Measurements from ENCODE around the gene GIT1. TPM values are rescaled to one million over a fixed set of nuclear protein-coding genes. Genes with fewer than 3 reads are reported as not detected.

The GIT1 gene
- total RNA-seq, 1 donor from 2014 or later, result 96.5 TPM

- Mint-ChIP-seq H3K4me1 (peaks cover 30% of the 10 kb centered on the region), H3K36me3 (ENCODE audit: low read depth) (no peaks in the 10 kb centered on the region), H3K27ac (ENCODE audit: unreplicated experiment) (no peak overlapping the region), H3K27me3 (ENCODE audit: low read depth) (peaks cover 35% of the 10 kb centered on the region), H3K9me3 (no peaks in the 10 kb centered on the region), H3K4me3 (peak overlapping the region; percentile 93)
- DNase-seq (ENCODE audit: low read depth, low spot score), result no peak
- no peak for TF ChIP-seq CTCF (conservative IDR thresholded peaks at IDR 0.05)
These were observed 20.1 kb downstream of the GIT1 start for GRCh38 chr17:29569245-29569950.

- Mint-ChIP-seq H3K27me3 (ENCODE audit: low read depth) (peaks cover 41% of the 10 kb centered on the region), H3K9me3 (no peaks in the 10 kb centered on the region), H3K27ac (ENCODE audit: unreplicated experiment) (peak within 1 kb of the TSS; percentile 20), H3K4me1 (peaks cover 30% of the 10 kb centered on the region), H3K4me3 (peak within 1 kb of the TSS; percentile 97), H3K36me3 (ENCODE audit: low read depth) (no peaks in the 10 kb centered on the region)
- no peak for TF ChIP-seq CTCF (conservative IDR thresholded peaks at IDR 0.05)
- peak; percentile 73 for DNase-seq (ENCODE audit: low read depth, low spot score)
These were observed 20.9 kb downstream of the GIT1 start, which contains the start of gene TP53I13 for GRCh38 chr17:29568331-29569244. TP53I13 (plus strand) TSS chr17:29568701; CDS start chr17:29568759, 58 bp downstream.

GRCh38 chr17:29567554-29568330, 21.7 kb downstream of the GIT1 start:
- TF ChIP-seq CTCF (conservative IDR thresholded peaks at IDR 0.05), result peak; percentile 47
- H3K9me3 Mint-ChIP-seq, result no peaks in the 10 kb centered on the region
- peaks cover 26% of the 10 kb centered on the region for H3K4me1 Mint-ChIP-seq
- peak overlapping the region; percentile 20 for H3K27ac Mint-ChIP-seq (ENCODE audit: unreplicated experiment)
- peak; percentile 53 for DNase-seq (ENCODE audit: low read depth, low spot score)
- H3K36me3 Mint-ChIP-seq (ENCODE audit: low read depth), result no peaks in the 10 kb centered on the region
- H3K27me3 Mint-ChIP-seq (ENCODE audit: low read depth), result peaks cover 44% of the 10 kb centered on the region
- H3K4me3 Mint-ChIP-seq, result peak overlapping the region; percentile 97

- no peaks in the 10 kb centered on the region for H3K9me3 Mint-ChIP-seq
- TF ChIP-seq CTCF (conservative IDR thresholded peaks at IDR 0.05), result no peak
- H3K27me3 Mint-ChIP-seq (ENCODE audit: low read depth), result peaks cover 49% of the 10 kb centered on the region
- peak overlapping the region; percentile 97 for H3K4me3 Mint-ChIP-seq
- no peaks in the 10 kb centered on the region for H3K36me3 Mint-ChIP-seq (ENCODE audit: low read depth)
- no peak for DNase-seq (ENCODE audit: low read depth, low spot score)
- H3K4me1 Mint-ChIP-seq, result peaks cover 26% of the 10 kb centered on the region
- H3K27ac Mint-ChIP-seq (ENCODE audit: unreplicated experiment), result no peak overlapping the region
These were observed 22.2 kb downstream of the GIT1 start for GRCh38 chr17:29567304-29567553.
